ENCODE measurements around the gene RBKS.

RBKS gene

DNA sequence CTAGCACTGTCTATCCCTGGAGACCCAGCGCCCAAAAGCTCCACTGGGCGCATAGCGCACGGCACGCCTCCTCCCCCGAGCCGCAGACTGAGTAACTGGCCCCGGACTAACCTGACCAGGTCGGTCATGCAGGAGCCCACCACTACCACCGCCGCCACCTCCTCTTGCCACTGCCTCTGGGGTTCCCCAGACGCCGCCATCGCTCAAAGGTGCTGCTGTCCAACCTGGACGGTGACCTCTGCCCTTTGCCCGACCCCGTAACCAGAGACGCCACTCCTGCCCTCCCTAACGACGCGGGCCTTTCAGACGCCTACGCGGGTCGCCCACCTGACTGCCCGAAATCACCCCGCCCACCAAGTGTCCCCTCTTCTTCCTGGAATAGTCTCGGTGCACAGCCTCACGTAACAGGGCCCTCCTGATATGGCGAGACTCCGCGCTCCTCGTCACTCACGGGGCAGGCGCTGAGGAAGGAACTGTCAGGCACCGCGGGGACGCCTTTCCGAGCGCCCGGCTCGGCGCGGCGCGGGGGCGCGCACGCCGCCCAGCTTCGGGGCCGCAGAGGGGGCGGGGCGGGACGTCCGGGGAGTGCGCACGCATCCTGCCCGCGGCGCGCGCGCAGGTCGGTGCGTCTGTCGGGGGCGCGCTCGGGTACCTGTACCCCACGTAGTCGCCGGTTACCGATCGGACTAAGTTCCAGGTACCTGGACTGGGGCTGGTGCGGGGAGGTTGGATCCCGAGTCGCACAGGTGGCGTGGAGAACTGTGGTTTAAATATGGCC is at the start of gene RBKS, which contains the start of gene BABAM2:
Gene RBKS, minus strand, starts transcription at position 242 of the 778 bp plus-strand sequence. Its CDS starts 42 bp downstream, at position 200.
Gene BABAM2, plus strand, starts transcription at position 584 of the 778 bp plus-strand sequence. CDS start 3,828 bp downstream, outside the sequence.
- H3K36me3 ChIP-seq (ENCODE audit: control insufficient read depth, insufficient read depth, low read length), result no peaks in the 10 kb centered on the region
- H3K9ac ChIP-seq (ENCODE audit: low read length), result peak within 1 kb of the TSS; percentile 98
- H3K9me3 ChIP-seq (ENCODE audit: control insufficient read depth, low read length), result no peaks in the 10 kb centered on the region
- peaks cover 7% of the 10 kb centered on the region for H3K4me1 ChIP-seq (ENCODE audit: control insufficient read depth, insufficient read depth, low read length)
- no peaks in the 10 kb centered on the region for H3K27me3 ChIP-seq (ENCODE audit: control insufficient read depth, insufficient read depth, low read length)
- peak within 1 kb of the TSS; percentile 98 for H3K4me3 ChIP-seq (ENCODE audit: low read length)

- Histone ChIP-seq H3K36me3 (ENCODE audit: control insufficient read depth, insufficient read depth, low read length) (no peaks in the 10 kb centered on the region), H3K9me3 (ENCODE audit: control insufficient read depth, low read length) (no peaks in the 10 kb centered on the region), H3K9ac (ENCODE audit: low read length) (no peak overlapping the region), H3K27me3 (ENCODE audit: control insufficient read depth, insufficient read depth, low read length) (no peaks in the 10 kb centered on the region), H3K4me1 (ENCODE audit: control insufficient read depth, insufficient read depth, low read length) (peaks cover 17% of the 10 kb centered on the region), H3K4me3 (ENCODE audit: low read length) (no peak overlapping the region)
These were observed 44.8 kb upstream of the RBKS start for GRCh38 chr2:27935026-27935425.

GRCh38 chr2:27932396-27932795 is 42.2 kb upstream of the RBKS start:
- Histone ChIP-seq H3K36me3 (ENCODE audit: control insufficient read depth, insufficient read depth, low read length) (no peaks in the 10 kb centered on the region), H3K27me3 (ENCODE audit: control insufficient read depth, insufficient read depth, low read length) (no peaks in the 10 kb centered on the region), H3K9ac (ENCODE audit: low read length) (no peak overlapping the region), H3K4me1 (ENCODE audit: control insufficient read depth, insufficient read depth, low read length) (peaks cover 21% of the 10 kb centered on the region), H3K9me3 (ENCODE audit: control insufficient read depth, low read length) (no peaks in the 10 kb centered on the region), H3K4me3 (ENCODE audit: low read length) (no peak overlapping the region)

DNA sequence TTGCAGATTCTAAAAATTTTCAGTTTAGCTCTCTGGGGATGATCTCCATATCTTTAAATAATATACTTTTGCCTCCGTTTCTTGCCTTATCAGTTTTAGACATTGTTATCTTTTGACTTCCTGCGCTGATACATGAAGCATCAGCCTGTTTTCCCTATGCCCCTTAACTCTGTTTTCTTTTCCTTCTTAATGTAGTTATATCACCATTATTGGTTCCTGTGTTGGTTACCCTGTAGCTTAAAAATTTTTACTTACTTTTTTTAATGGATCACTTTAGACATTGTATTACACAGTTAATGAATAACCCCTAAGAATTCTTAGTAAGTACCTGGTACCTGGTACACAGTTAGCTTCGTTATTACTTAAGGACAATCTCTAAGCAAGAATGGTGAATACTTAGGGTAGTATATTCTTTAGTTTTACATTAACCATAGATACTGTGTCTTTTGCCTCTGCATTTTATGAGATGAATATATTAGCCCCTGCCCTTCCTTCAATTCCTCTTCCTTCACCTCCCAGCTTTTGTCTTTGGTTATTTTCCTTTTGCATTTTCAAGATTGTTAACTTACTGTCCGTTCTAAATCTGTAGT is 41.3 kb upstream of the RBKS start:
- Histone ChIP-seq H3K9me3 (ENCODE audit: control insufficient read depth, low read length) (no peaks in the 10 kb centered on the region), H3K4me3 (ENCODE audit: low read length) (no peak overlapping the region), H3K4me1 (ENCODE audit: control insufficient read depth, insufficient read depth, low read length) (peaks cover 21% of the 10 kb centered on the region), H3K9ac (ENCODE audit: low read length) (no peak overlapping the region), H3K27me3 (ENCODE audit: control insufficient read depth, insufficient read depth, low read length) (no peaks in the 10 kb centered on the region), H3K36me3 (ENCODE audit: control insufficient read depth, insufficient read depth, low read length) (no peaks in the 10 kb centered on the region)

- no peak overlapping the region for H3K9ac ChIP-seq (ENCODE audit: low read length)
These were observed 39.8 kb upstream of the RBKS start for GRCh38 chr2:27929916-27930486.

DNA sequence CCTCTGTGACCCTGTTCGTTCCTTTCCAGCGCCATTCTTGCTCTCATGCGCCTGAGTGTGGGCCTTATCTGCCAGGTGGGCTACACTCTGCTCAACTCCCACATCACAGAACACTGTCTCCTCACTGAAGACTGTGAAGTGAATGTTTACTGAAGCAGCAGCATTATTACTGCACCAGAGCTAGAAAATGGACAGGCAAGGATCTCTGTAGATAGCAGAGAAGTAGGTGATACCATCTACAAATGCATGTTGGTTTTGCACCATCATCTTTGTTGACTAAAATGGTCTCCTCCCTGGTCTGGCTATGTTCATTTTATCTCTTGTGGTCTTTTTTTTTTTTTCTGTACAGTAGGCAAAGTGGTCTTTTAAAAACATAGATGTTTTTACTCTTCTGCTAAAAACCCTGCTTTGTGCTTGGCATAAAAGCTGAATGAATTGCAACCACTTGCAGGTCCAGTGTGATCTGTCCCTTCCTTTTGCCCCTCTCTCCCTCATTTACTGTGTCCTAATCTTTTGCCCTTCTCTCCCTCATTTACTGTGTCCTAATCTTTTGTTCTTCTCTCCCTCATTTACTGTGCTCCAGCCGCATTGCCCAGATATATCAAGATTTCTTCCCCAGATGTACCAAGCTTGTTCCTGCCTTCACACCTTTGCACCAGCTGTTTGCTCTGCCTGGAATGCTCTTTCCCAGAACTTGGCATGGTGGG is 35.7 kb upstream of the RBKS start:
- peaks cover 25% of the 10 kb centered on the region for H3K4me1 ChIP-seq (ENCODE audit: control insufficient read depth, insufficient read depth, low read length)
- H3K27me3 ChIP-seq (ENCODE audit: control insufficient read depth, insufficient read depth, low read length), result no peaks in the 10 kb centered on the region
- no peaks in the 10 kb centered on the region for H3K36me3 ChIP-seq (ENCODE audit: control insufficient read depth, insufficient read depth, low read length)
- no peaks in the 10 kb centered on the region for H3K9me3 ChIP-seq (ENCODE audit: control insufficient read depth, low read length)
- H3K4me3 ChIP-seq (ENCODE audit: low read length), result no peak overlapping the region
- H3K9ac ChIP-seq (ENCODE audit: low read length), result no peak overlapping the region

More at GRCh38 chr2:27929916-27930486, 39.8 kb upstream of the RBKS start:
- Histone ChIP-seq H3K4me3 (ENCODE audit: low read length) (no peak overlapping the region), H3K36me3 (ENCODE audit: control insufficient read depth, insufficient read depth, low read length) (no peaks in the 10 kb centered on the region), H3K4me1 (ENCODE audit: control insufficient read depth, insufficient read depth, low read length) (peaks cover 21% of the 10 kb centered on the region), H3K9me3 (ENCODE audit: control insufficient read depth, low read length) (no peaks in the 10 kb centered on the region), H3K27me3 (ENCODE audit: control insufficient read depth, insufficient read depth, low read length) (no peaks in the 10 kb centered on the region)

- Histone ChIP-seq H3K9ac (ENCODE audit: low read length) (no peak overlapping the region), H3K36me3 (ENCODE audit: control insufficient read depth, insufficient read depth, low read length) (no peaks in the 10 kb centered on the region)
These were observed 32.7 kb upstream of the RBKS start for GRCh38 chr2:27922842-27923241.

DNA sequence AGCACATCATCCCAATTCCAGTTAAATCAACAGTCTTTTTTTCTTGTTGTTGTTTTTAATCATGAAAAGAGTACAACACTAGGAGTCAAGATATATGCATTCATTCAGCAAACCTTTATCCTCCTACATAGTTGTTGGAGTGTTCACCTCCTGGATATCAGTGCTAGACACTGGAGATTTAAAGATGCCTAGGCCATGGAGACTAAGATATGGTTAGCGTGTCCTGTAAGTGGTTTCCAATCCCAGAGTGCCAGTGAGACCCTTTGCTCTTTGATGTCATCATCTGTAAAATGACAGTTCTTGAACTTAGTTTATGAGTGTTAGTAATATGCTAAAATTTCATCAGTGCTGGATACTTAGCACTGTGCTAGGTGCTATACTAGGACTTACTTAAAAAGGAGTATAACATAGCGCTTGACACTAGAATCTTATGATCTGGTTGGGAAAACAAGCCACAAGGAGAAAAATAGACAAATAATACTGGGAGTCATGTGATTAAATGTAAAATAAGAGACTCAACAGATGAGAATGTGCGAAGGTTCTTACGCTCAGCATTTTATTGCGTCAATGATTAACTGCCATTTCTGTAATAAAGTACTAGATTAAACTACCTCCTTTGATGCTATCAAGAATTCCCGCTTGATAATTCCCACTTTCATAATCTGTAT is 31.8 kb upstream of the RBKS start:
- no peaks in the 10 kb centered on the region for H3K9me3 ChIP-seq (ENCODE audit: control insufficient read depth, low read length)
- H3K9ac ChIP-seq (ENCODE audit: low read length), result peak overlapping the region; percentile 46
- H3K36me3 ChIP-seq (ENCODE audit: control insufficient read depth, insufficient read depth, low read length), result no peaks in the 10 kb centered on the region
- no peak overlapping the region for H3K4me3 ChIP-seq (ENCODE audit: low read length)
- no peaks in the 10 kb centered on the region for H3K27me3 ChIP-seq (ENCODE audit: control insufficient read depth, insufficient read depth, low read length)
- peaks cover 16% of the 10 kb centered on the region for H3K4me1 ChIP-seq (ENCODE audit: control insufficient read depth, insufficient read depth, low read length)

More at GRCh38 chr2:27922842-27923241, 32.7 kb upstream of the RBKS start:
- Histone ChIP-seq H3K4me1 (ENCODE audit: control insufficient read depth, insufficient read depth, low read length) (peaks cover 16% of the 10 kb centered on the region), H3K27me3 (ENCODE audit: control insufficient read depth, insufficient read depth, low read length) (no peaks in the 10 kb centered on the region), H3K4me3 (ENCODE audit: low read length) (no peak overlapping the region), H3K9me3 (ENCODE audit: control insufficient read depth, low read length) (no peaks in the 10 kb centered on the region)

DNA sequence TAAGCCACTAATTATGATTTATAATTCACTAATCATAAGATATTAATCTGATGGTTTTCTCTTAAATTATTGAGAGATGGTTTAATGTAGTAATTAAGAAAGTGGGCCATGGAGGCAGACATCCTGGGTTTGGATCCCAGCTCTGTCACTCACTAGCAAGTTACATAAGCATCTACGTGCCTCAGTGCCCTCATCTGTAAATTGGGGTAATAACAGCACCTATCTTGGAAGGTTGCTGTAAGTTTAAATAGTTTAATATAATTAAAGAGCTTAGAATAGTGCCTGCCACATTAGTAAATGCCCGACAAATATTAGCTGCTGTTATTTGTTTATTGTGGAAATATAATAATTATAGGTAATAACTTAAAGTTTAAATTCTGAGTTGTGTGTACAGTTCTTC is 31.2 kb upstream of the RBKS start:
- H3K36me3 ChIP-seq (ENCODE audit: control insufficient read depth, insufficient read depth, low read length), result no peaks in the 10 kb centered on the region
- H3K9me3 ChIP-seq (ENCODE audit: control insufficient read depth, low read length), result no peaks in the 10 kb centered on the region
- H3K4me1 ChIP-seq (ENCODE audit: control insufficient read depth, insufficient read depth, low read length), result peaks cover 20% of the 10 kb centered on the region
- H3K4me3 ChIP-seq (ENCODE audit: low read length), result no peak overlapping the region
- no peak overlapping the region for H3K9ac ChIP-seq (ENCODE audit: low read length)
- no peaks in the 10 kb centered on the region for H3K27me3 ChIP-seq (ENCODE audit: control insufficient read depth, insufficient read depth, low read length)

GRCh38 chr2:27920148-27920885 is 30.1 kb upstream of the RBKS start:
- H3K9ac ChIP-seq (ENCODE audit: low read length), result no peak overlapping the region
- H3K4me1 ChIP-seq (ENCODE audit: control insufficient read depth, insufficient read depth, low read length), result peaks cover 27% of the 10 kb centered on the region
- no peaks in the 10 kb centered on the region for H3K9me3 ChIP-seq (ENCODE audit: control insufficient read depth, low read length)
- H3K27me3 ChIP-seq (ENCODE audit: control insufficient read depth, insufficient read depth, low read length), result no peaks in the 10 kb centered on the region
- H3K36me3 ChIP-seq (ENCODE audit: control insufficient read depth, insufficient read depth, low read length), result no peaks in the 10 kb centered on the region
- H3K4me3 ChIP-seq (ENCODE audit: low read length), result no peak overlapping the region

Measured in mucosa of stomach (tissue), 1 donor.